HepG2 (cell line): ENCODE data around the gene SLAIN2. TPM values are rescaled to one million over a fixed set of nuclear protein-coding genes. Genes with fewer than 3 reads are reported as not detected.

Experiments used
- ATAC-seq: fragments of 200-7000 bp; cut with Tn5 transposase; 3 replicates; pipeline ENCODE4 v1.9.1; 2020; ENCODE audit warnings: mild to moderate bottlenecking, moderate library complexity
- BruUV-seq: library from RNA; stranded (reverse); fragments of 400-500 nt; replicated peaks from 2 replicates; lab custom pipeline; 2021; lab: Mats Ljungman, UMichigan
- CTCF ChIA-PET: fragments of 300-600 bp; formaldehyde crosslinking; extraction: SDS; loops from one replicate; lab custom pipeline; 2021; ENCODE audit warnings: low total read pairs, inconsistent platforms, low intra/inter-chr PET ratio; lab: Yijun Ruan, JAX
- POLR2A ChIA-PET: fragments of 350-600 bp; sonication (Branson Sonifier 250); formaldehyde crosslinking; loops from one replicate; lab custom pipeline; 2020; ENCODE audit warnings: antibody characterized with exemption, inconsistent platforms; lab: Yijun Ruan, JAX
- DNase-seq: peaks from one replicate; pipeline ENCODE4 v3.0.0-alpha.2; 2015; ENCODE audit warnings: low spot score
- FAIRE-seq: peaks from 3 replicates; lab custom pipeline; 2011; peaks lifted over from hg19 to GRCh38; lab: Jason Lieb, UNC
- H2AFZ ChIP-seq: one replicate; pipeline ENCODE4 v1.6.1; 2011; ENCODE audit warnings: low read length, inconsistent platforms
- H3K27ac ChIP-seq: fragments of 300-600 bp; 3 replicates; pipeline ENCODE4 v1.8.0; 2011; ENCODE audit warnings: mixed run types, mild to moderate bottlenecking, mixed read lengths, low read length, inconsistent platforms; ENCODE audit not compliant: insufficient read depth; ENCODE audit errors: extremely low read length
- H3K27me3 ChIP-seq, 2 experiments: fragments of 200-600 bp in 1 of 2; 2 replicates in 1 of 2; 3 replicates in 1 of 2; pipeline versions ENCODE4 v1.6.0 to v1.8.0; 2011; ENCODE audit warnings: low read length in 2 of 2, mild to moderate bottlenecking in 2 of 2, moderate library complexity in 2 of 2, inconsistent platforms in 1 of 2; ENCODE audit not compliant: insufficient read depth in 2 of 2, control insufficient read depth in 1 of 2
- H3K36me3 ChIP-seq, 2 experiments: fragments of 200-600 bp in 1 of 2; replicated peaks in 1 of 2; 2 replicates in 1 of 2; 3 replicates in 1 of 2; pipeline versions ENCODE4 v1.5.1 to v1.8.0; 2011; ENCODE audit warnings: low read length in 2 of 2, inconsistent platforms in 1 of 2; ENCODE audit not compliant: insufficient read depth in 2 of 2, control insufficient read depth in 1 of 2
- H3K4me1 ChIP-seq: 2 replicates; pipeline ENCODE4 v1.5.1; 2012; ENCODE audit warnings: low read length, inconsistent platforms; ENCODE audit not compliant: insufficient read depth
- H3K4me2 ChIP-seq: 2 replicates; pipeline ENCODE4 v1.6.0; 2011; ENCODE audit warnings: low read depth, low read length, inconsistent platforms
- H3K4me3 ChIP-seq, 3 experiments: fragments of 200-600 bp in 1 of 3; sonication (generic), shearing (Covaris generic) in 1 of 3; replicated peaks in 1 of 3; 2 replicates each; pipeline ENCODE4 v1.5.1; 2011 to 2016; ENCODE audit warnings: low read length in 3 of 3, inconsistent platforms in 2 of 3, low read depth in 2 of 3, mild to moderate bottlenecking in 2 of 3, control low read depth in 1 of 3, mixed read lengths in 1 of 3; ENCODE audit not compliant: insufficient read depth in 1 of 3
- H3K79me2 ChIP-seq: one replicate; pipeline ENCODE4 v1.6.1; 2011; ENCODE audit warnings: low read length, inconsistent platforms; ENCODE audit not compliant: insufficient read depth
- H3K9ac ChIP-seq: 2 replicates; pipeline ENCODE4 v1.6.0; 2011; ENCODE audit warnings: mild to moderate bottlenecking, low read depth, low read length, inconsistent platforms; ENCODE audit not compliant: insufficient read depth
- H3K9me3 ChIP-seq: 2 replicates; pipeline ENCODE4 v1.5.1; 2012; ENCODE audit warnings: mild to moderate bottlenecking, low read length
- H4K20me1 ChIP-seq: 2 replicates; pipeline ENCODE4 v1.6.0; 2011; ENCODE audit warnings: inconsistent platforms, mild to moderate bottlenecking, low read length, moderate library complexity; ENCODE audit not compliant: insufficient read depth
- ARNT ChIP-seq: fragments of 450-650 bp; IDR thresholded peaks from 2 replicates; pipeline ENCODE4 v1.6.1; 2017
- IRF9 ChIP-seq: sonication (generic); formaldehyde crosslinking; IDR thresholded peaks from 2 replicates; pipeline ENCODE4 v1.8.0; 2022; ENCODE audit warnings: missing genetic modification reagents, mild to moderate bottlenecking, borderline replicate concordance
- JARID2 ChIP-seq: sonication (generic); formaldehyde crosslinking; IDR thresholded peaks from 2 replicates; pipeline ENCODE4 v1.8.1; 2023; ENCODE audit warnings: missing genetic modification reagents, inconsistent platforms; ENCODE audit not compliant: insufficient replicate concordance
- KLF9 ChIP-seq: IDR thresholded peaks from 2 replicates; pipeline ENCODE4 v1.6.1; 2016; ENCODE audit warnings: low read depth
- MAZ ChIP-seq, 2 experiments: sonication (generic) in 1 of 2; formaldehyde crosslinking in 1 of 2; IDR thresholded peaks; 2 replicates each; pipeline versions ENCODE4 v1.5.0 to v1.6.1; 2012 to 2020; ENCODE audit warnings: low read depth in 2 of 2, mild to moderate bottlenecking in 2 of 2, borderline replicate concordance in 1 of 2, improper control_type of control experiment in 1 of 2, low read length in 1 of 2, missing genetic modification reagents in 1 of 2, moderate library complexity in 1 of 2
- NRL ChIP-seq: sonication (generic); formaldehyde crosslinking; IDR thresholded peaks from 2 replicates; pipeline ENCODE4 v1.5.0; 2020; ENCODE audit warnings: missing genetic modification reagents, mild to moderate bottlenecking, moderate library complexity, borderline replicate concordance
- SOX5 ChIP-seq: IDR thresholded peaks from 2 replicates; pipeline ENCODE4 v1.6.1; 2016; ENCODE audit warnings: borderline replicate concordance
- SRF ChIP-seq: IDR thresholded peaks from 2 replicates; pipeline ENCODE4 v1.6.1; 2011; ENCODE audit warnings: mild to moderate bottlenecking, low read depth, low read length, moderate library complexity
- ZEB1 ChIP-seq: IDR thresholded peaks from 2 replicates; pipeline ENCODE4 v1.6.1; 2012; ENCODE audit warnings: mild to moderate bottlenecking, low read depth, inconsistent platforms; ENCODE audit not compliant: insufficient replicate concordance
- ZFP1 ChIP-seq: IDR thresholded peaks from 2 replicates; pipeline ENCODE4 v1.6.1; 2016
- ZNF3 ChIP-seq: IDR thresholded peaks from 2 replicates; pipeline ENCODE4 v1.7.0; 2017; ENCODE audit warnings: inconsistent platforms
- WGBS: methylation state at CpG from one replicate; pipeline ENCODE4 v1.1.6; 2017; ENCODE audit warnings: low lambda C conversion rate; 5-methylcytosine and 5-hydroxymethylcytosine counted together
- in situ Hi-C: cut with HindIII; loops from 2 replicates; pipeline ENCODE4 v1.10.0; 2017; ENCODE audit warnings: low pct_unique_long_range_greater_than_20kb; ENCODE audit not compliant: extremely low pct_ligation_motif_present
- intact Hi-C: fragments of 100-400 bp; cut with micrococcal nuclease; formaldehyde crosslinking; loops from one replicate; pipeline ENCODE4 v1.10.0; 2022; ENCODE audit not compliant: unreplicated experiment
- polyA plus RNA-seq, 8 experiments: library from polyadenylated mRNA; depleted of rRNA in 3 of 8; stranded (reverse) in 7 of 8; unstranded in 1 of 8; fragments of >200 nt; fragmentation: Illumina TruSeq in 4 of 8; extraction: Trizol in 4 of 8; gene quantifications; 2 replicates each; pipeline versions ENCODE4 v1.2.1 to v1.2.3, GENCODE V29; 2011 to 2016; ENCODE audit warnings: low read depth in 4 of 8, missing spikeins in 1 of 8, mixed read lengths in 1 of 8; ENCODE audit not compliant: insufficient read depth in 1 of 8
- total RNA-seq, 5 experiments: library from RNA; depleted of rRNA; stranded (reverse); fragments of >200 nt; fragmentation: Illumina TruSeq; extraction: Trizol; gene quantifications; 2 replicates each; pipeline ENCODE4 v1.2.3, GENCODE V29; 2016; ENCODE audit warnings: low read depth in 1 of 5
- TF ChIP-seq, protein P1 (sequence below): sonication (generic); formaldehyde crosslinking; IDR thresholded peaks from 2 replicates; pipeline ENCODE4 v1.4.0; 2020; ENCODE audit warnings: missing genetic modification reagents; ENCODE audit errors: not compliant biosample characterization
- TF ChIP-seq, protein P2 (sequence below): sonication (generic); formaldehyde crosslinking; IDR thresholded peaks from 2 replicates; pipeline ENCODE4 v1.4.0; 2020; ENCODE audit warnings: missing genetic modification reagents, borderline replicate concordance
- TF ChIP-seq, protein P3 (sequence below): sonication (generic); formaldehyde crosslinking; IDR thresholded peaks from 2 replicates; pipeline ENCODE4 v1.8.0; 2022; ENCODE audit warnings: low read depth, missing genetic modification reagents

Gene SLAIN2
- total and polyA plus RNA-seq, 2 of the 13 experiments (the other 11 are each of a cell fraction or from before 2014, with no cell fraction given): 20.7 to 22.5 TPM

GRCh38 chr4:48462363-48462762, 121.0 kb downstream of the SLAIN2 start:
- Histone ChIP-seq H3K4me1 (no peaks in the 10 kb centered on the region), H3K27me3 (no peaks in the 10 kb centered on the region), H2AFZ (no peak overlapping the region), H3K36me3 (no peaks in the 10 kb centered on the region), H3K9ac (no peak overlapping the region), H3K9me3 (no peaks in the 10 kb centered on the region), H3K79me2 (no peaks in the 10 kb centered on the region), H4K20me1 (no peaks in the 10 kb centered on the region), H3K4me3 (no peak overlapping the region), H3K27ac (no peak overlapping the region), H3K4me2 (no peak overlapping the region)
- ATAC-seq (no peak), FAIRE-seq (no peak), DNase-seq (no peak)
- in situ Hi-C loops: no loop called here
- intact Hi-C loops: no loop called here
- 11% methylated on average over 5 of the region's 5 CpGs for WGBS
- no TSS peak for BruUV-seq
- ChIA-PET POLR2A (no interaction called here), CTCF (no interaction called here)
- TF ChIP-seq ZFP1 (CRISPR knock-in tag): no peak
- TF ChIP-seq, protein P1, sequence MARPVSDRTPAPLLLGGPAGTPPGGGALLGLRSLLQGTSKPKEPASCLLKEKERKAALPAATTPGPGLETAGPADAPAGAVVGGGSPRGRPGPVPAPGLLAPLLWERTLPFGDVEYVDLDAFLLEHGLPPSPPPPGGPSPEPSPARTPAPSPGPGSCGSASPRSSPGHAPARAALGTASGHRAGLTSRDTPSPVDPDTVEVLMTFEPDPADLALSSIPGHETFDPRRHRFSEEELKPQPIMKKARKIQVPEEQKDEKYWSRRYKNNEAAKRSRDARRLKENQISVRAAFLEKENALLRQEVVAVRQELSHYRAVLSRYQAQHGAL (CRISPR knock-in tag): no peak
- TF ChIP-seq ARNT: no peak
- TF ChIP-seq MAZ (IDR thresholded peaks at IDR 0.05; ENCODE audit: borderline replicate concordance, low read depth, low read length): no peak
- no peak for TF ChIP-seq MAZ (CRISPR knock-in tag; IDR thresholded peaks at IDR 0.05; ENCODE audit: low read depth)
- no peak for TF ChIP-seq SOX5
- no peak for TF ChIP-seq ZEB1
- TF ChIP-seq ZNF3 (CRISPR knock-in tag): no peak
- TF ChIP-seq, protein P2, sequence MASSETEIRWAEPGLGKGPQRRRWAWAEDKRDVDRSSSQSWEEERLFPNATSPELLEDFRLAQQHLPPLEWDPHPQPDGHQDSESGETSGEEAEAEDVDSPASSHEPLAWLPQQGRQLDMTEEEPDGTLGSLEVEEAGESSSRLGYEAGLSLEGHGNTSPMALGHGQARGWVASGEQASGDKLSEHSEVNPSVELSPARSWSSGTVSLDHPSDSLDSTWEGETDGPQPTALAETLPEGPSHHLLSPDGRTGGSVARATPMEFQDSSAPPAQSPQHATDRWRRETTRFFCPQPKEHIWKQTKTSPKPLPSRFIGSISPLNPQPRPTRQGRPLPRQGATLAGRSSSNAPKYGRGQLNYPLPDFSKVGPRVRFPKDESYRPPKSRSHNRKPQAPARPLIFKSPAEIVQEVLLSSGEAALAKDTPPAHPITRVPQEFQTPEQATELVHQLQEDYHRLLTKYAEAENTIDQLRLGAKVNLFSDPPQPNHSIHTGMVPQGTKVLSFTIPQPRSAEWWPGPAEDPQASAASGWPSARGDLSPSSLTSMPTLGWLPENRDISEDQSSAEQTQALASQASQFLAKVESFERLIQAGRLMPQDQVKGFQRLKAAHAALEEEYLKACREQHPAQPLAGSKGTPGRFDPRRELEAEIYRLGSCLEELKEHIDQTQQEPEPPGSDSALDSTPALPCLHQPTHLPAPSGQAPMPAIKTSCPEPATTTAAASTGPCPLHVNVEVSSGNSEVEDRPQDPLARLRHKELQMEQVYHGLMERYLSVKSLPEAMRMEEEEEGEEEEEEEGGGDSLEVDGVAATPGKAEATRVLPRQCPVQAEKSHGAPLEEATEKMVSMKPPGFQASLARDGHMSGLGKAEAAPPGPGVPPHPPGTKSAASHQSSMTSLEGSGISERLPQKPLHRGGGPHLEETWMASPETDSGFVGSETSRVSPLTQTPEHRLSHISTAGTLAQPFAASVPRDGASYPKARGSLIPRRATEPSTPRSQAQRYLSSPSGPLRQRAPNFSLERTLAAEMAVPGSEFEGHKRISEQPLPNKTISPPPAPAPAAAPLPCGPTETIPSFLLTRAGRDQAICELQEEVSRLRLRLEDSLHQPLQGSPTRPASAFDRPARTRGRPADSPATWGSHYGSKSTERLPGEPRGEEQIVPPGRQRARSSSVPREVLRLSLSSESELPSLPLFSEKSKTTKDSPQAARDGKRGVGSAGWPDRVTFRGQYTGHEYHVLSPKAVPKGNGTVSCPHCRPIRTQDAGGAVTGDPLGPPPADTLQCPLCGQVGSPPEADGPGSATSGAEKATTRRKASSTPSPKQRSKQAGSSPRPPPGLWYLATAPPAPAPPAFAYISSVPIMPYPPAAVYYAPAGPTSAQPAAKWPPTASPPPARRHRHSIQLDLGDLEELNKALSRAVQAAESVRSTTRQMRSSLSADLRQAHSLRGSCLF (CRISPR knock-in tag): no peak
- TF ChIP-seq JARID2 (CRISPR knock-in tag): no peak
- TF ChIP-seq KLF9: no peak
- TF ChIP-seq IRF9: no peak
- TF ChIP-seq NRL: no peak
- TF ChIP-seq SRF: no peak
- TF ChIP-seq, protein P3, sequence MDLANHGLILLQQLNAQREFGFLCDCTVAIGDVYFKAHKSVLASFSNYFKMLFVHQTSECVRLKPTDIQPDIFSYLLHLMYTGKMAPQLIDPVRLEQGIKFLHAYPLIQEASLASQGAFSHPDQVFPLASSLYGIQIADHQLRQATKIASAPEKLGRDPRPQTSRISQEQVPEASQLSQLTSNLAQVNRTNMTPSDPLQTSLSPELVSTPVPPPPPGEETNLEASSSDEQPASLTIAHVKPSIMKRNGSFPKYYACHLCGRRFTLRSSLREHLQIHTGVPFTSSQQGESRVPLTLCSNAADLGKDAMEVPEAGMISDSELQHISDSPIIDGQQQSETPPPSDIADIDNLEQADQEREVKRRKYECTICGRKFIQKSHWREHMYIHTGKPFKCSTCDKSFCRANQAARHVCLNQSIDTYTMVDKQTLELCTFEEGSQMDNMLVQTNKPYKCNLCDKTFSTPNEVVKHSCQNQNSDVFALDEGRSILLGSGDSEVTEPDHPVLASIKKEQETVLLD (CRISPR knock-in tag): no peak
